AG20443 (cell line): ENCODE data around the gene ASS1.

ENCODE experiments used
- DNase-seq: peaks from one replicate; pipeline ENCODE4 v3.0.0; 2012; ENCODE audit warnings: low spot score, mixed read lengths

ASS1 gene

GRCh38 chr9:130418776-130419175 is 26.0 kb upstream of the ASS1 start:
- no peak for DNase-seq

GRCh38 chr9:130419521-130420035 is 25.2 kb upstream of the ASS1 start:
- no peak for DNase-seq

GRCh38 chr9:130421154-130421801 is 23.5 kb upstream of the ASS1 start:
- no peak for DNase-seq

GRCh38 chr9:130421802-130422276 is 22.9 kb upstream of the ASS1 start:
- DNase-seq = no peak

- no peak for DNase-seq
These were observed 22.2 kb upstream of the ASS1 start for GRCh38 chr9:130422546-130422945.

- DNase-seq = no peak
These were observed 21.5 kb upstream of the ASS1 start for GRCh38 chr9:130423272-130423671.

GRCh38 chr9:130424595-130425454 is 19.9 kb upstream of the ASS1 start:
- DNase-seq = no peak

GRCh38 chr9:130425741-130426466 is 18.9 kb upstream of the ASS1 start:
- no peak for DNase-seq

- DNase-seq = no peak
These were observed 18.3 kb upstream of the ASS1 start for GRCh38 chr9:130426467-130426773.

GRCh38 chr9:130426883-130427282 is 17.9 kb upstream of the ASS1 start:
- DNase-seq = peak; percentile 88

- DNase-seq = no peak
These were observed 17.4 kb upstream of the ASS1 start for GRCh38 chr9:130427326-130427725.

- DNase-seq = no peak
These were observed 16.6 kb upstream of the ASS1 start for GRCh38 chr9:130428086-130428665.

GRCh38 chr9:130429381-130429780 is 15.4 kb upstream of the ASS1 start:
- no peak for DNase-seq

- DNase-seq = no peak
These were observed 14.9 kb upstream of the ASS1 start for GRCh38 chr9:130429831-130430230.

- DNase-seq = no peak
These were observed 14.5 kb upstream of the ASS1 start for GRCh38 chr9:130430232-130430631.

GRCh38 chr9:130430734-130431535 is 13.8 kb upstream of the ASS1 start:
- no peak for DNase-seq

- no peak for DNase-seq
These were observed 13.0 kb upstream of the ASS1 start for GRCh38 chr9:130431536-130432303.

- DNase-seq = no peak
These were observed 12.4 kb upstream of the ASS1 start for GRCh38 chr9:130432362-130432761.

- DNase-seq = no peak
These were observed 12.0 kb upstream of the ASS1 start for GRCh38 chr9:130432796-130433167.

GRCh38 chr9:130433168-130433946 is 11.4 kb upstream of the ASS1 start:
- DNase-seq = peak; percentile 86
